Lower leg skin (tissue), 3 donors: Measurements from ENCODE around the gene AQP5.

Experiments
- CTCF ChIP-seq, 3 donors: fragments of 450-650 bp; IDR thresholded peaks; one replicate each; pipeline ENCODE4 v1.5.1; 2016; ENCODE audit warnings: antibody characterized with exemption in 3 of 3, mild to moderate bottlenecking in 3 of 3, moderate library complexity in 2 of 3
- POLR2A ChIP-seq, 2 donors: fragments of 450-650 bp; IDR thresholded peaks; one replicate each; pipeline ENCODE4 v1.6.1; 2016 to 2017; ENCODE audit warnings: antibody characterized with exemption in 2 of 2, mild to moderate bottlenecking in 1 of 2, moderate library complexity in 1 of 2

GRCh38 chr12:50005175-50005574, 43.5 kb downstream of the AQP5 start:
- no peak for TF ChIP-seq CTCF (IDR thresholded peaks at IDR 0.05)
- TF ChIP-seq POLR2A (IDR thresholded peaks at IDR 0.05) = no peak
